ENCODE measurements around the gene DHX30. TPM values are rescaled to one million over a fixed set of nuclear protein-coding genes. Genes with fewer than 3 reads are reported as not detected.

DHX30 gene
- total RNA-seq, 4 donors from 2014 or later, result 45.7 to 91.1 (median 67.9) TPM

- H3K27ac ChIP-seq, result peak overlapping the region in 1 of 4 donors; percentile 86
Measured at GRCh38 chr3:47804577-47804976, 1.6 kb downstream of the DHX30 start.

GRCh38 chr3:47813551-47814177, 10.7 kb downstream of the DHX30 start:
- intact Hi-C loops (cut with DNase I; ENCODE audit: low total_unique reads) (no loop called here), in situ Hi-C loops (cut with MboI; ENCODE audit: low sequenced_read_pairs in 4 of 4) (no loop called here)
- Histone ChIP-seq H3K9me3 (no peaks in the 10 kb centered on the region), H3K27ac (no peak overlapping the region), H3K4me1 (no peaks in the 10 kb centered on the region), H3K36me3 (peaks cover 0 to 52% of the 10 kb centered on the region in 2 donors), H3K27me3 (no peaks in the 10 kb centered on the region), H3K4me3 (no peak overlapping the region)
- DNase-seq, result no peak
- no peak for TF ChIP-seq CTCF (IDR thresholded peaks at IDR 0.05 in 4 of 5, conservative IDR thresholded peaks at IDR 0.05 in 1 of 5)
- no peak for TF ChIP-seq POLR2A (IDR thresholded peaks at IDR 0.05)
- no peak for ATAC-seq

More at GRCh38 chr3:47804577-47804976, 1.6 kb downstream of the DHX30 start:
- Histone ChIP-seq H3K9me3 (no peaks in the 10 kb centered on the region), H3K4me1 (peaks cover 7 to 14% of the 10 kb centered on the region in 2 donors), H3K27me3 (no peaks in the 10 kb centered on the region), H3K4me3 (no peak overlapping the region), H3K36me3 (peaks cover 0 to 31% of the 10 kb centered on the region in 2 donors)
- in situ Hi-C loops (cut with MboI; ENCODE audit: low sequenced_read_pairs in 4 of 4), result no loop called here
- TF ChIP-seq POLR2A (IDR thresholded peaks at IDR 0.05), result no peak
- TF ChIP-seq CTCF (IDR thresholded peaks at IDR 0.05 in 4 of 5, conservative IDR thresholded peaks at IDR 0.05 in 1 of 5), result no peak
- ATAC-seq (no peak), DNase-seq (no peak)
- intact Hi-C loops (cut with DNase I; ENCODE audit: low total_unique reads), result loop anchor here (5.0 kb wide), 1 partner anchor 292 kb away; the partner anchor contains the start of gene ELP6

- Histone ChIP-seq H3K9me3 (no peaks in the 10 kb centered on the region), H3K27ac (no peak overlapping the region), H3K4me3 (no peak overlapping the region), H3K4me1 (no peaks in the 10 kb centered on the region), H3K36me3 (peaks cover 0 to 40% of the 10 kb centered on the region in 2 donors), H3K27me3 (no peaks in the 10 kb centered on the region)
- ATAC-seq, result no peak
- no peak for TF ChIP-seq POLR2A (IDR thresholded peaks at IDR 0.05)
- intact Hi-C loops (cut with DNase I; ENCODE audit: low total_unique reads) (no loop called here), in situ Hi-C loops (cut with MboI; ENCODE audit: low sequenced_read_pairs in 4 of 4) (no loop called here)
- DNase-seq, result no peak
Measured at GRCh38 chr3:47817609-47818008, 14.7 kb downstream of the DHX30 start.

GRCh38 chr3:47824541-47825473, 21.9 kb downstream of the DHX30 start:
- Histone ChIP-seq H3K27me3 (no peaks in the 10 kb centered on the region), H3K4me3 (peak overlapping the region; percentile 74 to 95 (median 88)), H3K9me3 (no peaks in the 10 kb centered on the region), H3K27ac (peak overlapping the region; percentile 86 to 92 (median 89)), H3K36me3 (peaks cover 5 to 37% of the 10 kb centered on the region in 2 donors), H3K4me1 (peaks cover 13 to 18% of the 10 kb centered on the region in 2 donors)
- DNase-seq, result peak in 1 of 2 donors; percentile 70
- intact Hi-C loops (cut with DNase I; ENCODE audit: low total_unique reads), result loop anchor here (1.0 to 10.0 kb wide), 3 partner anchors 165 to 326 kb away; no protein-coding TSS in a partner anchor
- ATAC-seq, result peak; percentile 95
- in situ Hi-C loops (cut with MboI; ENCODE audit: low sequenced_read_pairs in 4 of 4), result loop anchor here in 2 of 4 donors (5.0 to 10.0 kb wide), 2 partner anchors 327 to 330 kb away; no protein-coding TSS in a partner anchor
- TF ChIP-seq POLR2A (IDR thresholded peaks at IDR 0.05) (peak in 1 of 2 donors; percentile 27), CTCF (IDR thresholded peaks at IDR 0.05 in 4 of 5, conservative IDR thresholded peaks at IDR 0.05 in 1 of 5) (peak; percentile 68 to 92 (median 86))
